ENCODE measurements around the gene SIPA1L3.

- TF ChIP-seq, protein P1, sequence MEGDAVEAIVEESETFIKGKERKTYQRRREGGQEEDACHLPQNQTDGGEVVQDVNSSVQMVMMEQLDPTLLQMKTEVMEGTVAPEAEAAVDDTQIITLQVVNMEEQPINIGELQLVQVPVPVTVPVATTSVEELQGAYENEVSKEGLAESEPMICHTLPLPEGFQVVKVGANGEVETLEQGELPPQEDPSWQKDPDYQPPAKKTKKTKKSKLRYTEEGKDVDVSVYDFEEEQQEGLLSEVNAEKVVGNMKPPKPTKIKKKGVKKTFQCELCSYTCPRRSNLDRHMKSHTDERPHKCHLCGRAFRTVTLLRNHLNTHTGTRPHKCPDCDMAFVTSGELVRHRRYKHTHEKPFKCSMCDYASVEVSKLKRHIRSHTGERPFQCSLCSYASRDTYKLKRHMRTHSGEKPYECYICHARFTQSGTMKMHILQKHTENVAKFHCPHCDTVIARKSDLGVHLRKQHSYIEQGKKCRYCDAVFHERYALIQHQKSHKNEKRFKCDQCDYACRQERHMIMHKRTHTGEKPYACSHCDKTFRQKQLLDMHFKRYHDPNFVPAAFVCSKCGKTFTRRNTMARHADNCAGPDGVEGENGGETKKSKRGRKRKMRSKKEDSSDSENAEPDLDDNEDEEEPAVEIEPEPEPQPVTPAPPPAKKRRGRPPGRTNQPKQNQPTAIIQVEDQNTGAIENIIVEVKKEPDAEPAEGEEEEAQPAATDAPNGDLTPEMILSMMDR (conservative IDR thresholded peaks at IDR 0.05 in 1 of 2, IDR thresholded peaks at IDR 0.05 in 1 of 2; ENCODE audit: extremely low read depth in 1 of 2, insufficient read depth in 1 of 2, low read depth in 1 of 2, low read length in 2 of 2) = no peak
- TF ChIP-seq EZH2 (IDR thresholded peaks at IDR 0.05; ENCODE audit: borderline replicate concordance, low read length) = no peak
These were observed 295.5 kb downstream of the SIPA1L3 start for GRCh38 chr19:38202504-38202903.

Measured in mammary epithelial cell (primary cell).